NT2/D1 (cell line): ENCODE measurements around the gene PMM1.
"Not testable (repeated sequence)": the region's sequence is repeated elsewhere in the genome, so short reads cannot be mapped to it uniquely, and the experiment has no call there.

Experiments used
- DNase-seq: peaks from one replicate; pipeline ENCODE4 v3.0.0-alpha.2; 2011; ENCODE audit warnings: low read depth, low spot score
- H3K27me3 ChIP-seq: 2 replicates; pipeline ENCODE4 v1.6.0; 2011; ENCODE audit warnings: mild to moderate bottlenecking; ENCODE audit not compliant: insufficient read length, insufficient read depth
- H3K36me3 ChIP-seq: 2 replicates; pipeline ENCODE4 v1.6.1; 2011; ENCODE audit warnings: mild to moderate bottlenecking, low read length, mixed read lengths; ENCODE audit not compliant: insufficient read depth, insufficient read length
- H3K4me1 ChIP-seq: 2 replicates; pipeline ENCODE4 v1.5.1; 2011; ENCODE audit not compliant: insufficient read depth, insufficient read length
- H3K4me3 ChIP-seq: 2 replicates; pipeline ENCODE4 v1.5.1; 2011; ENCODE audit warnings: low read depth; ENCODE audit not compliant: insufficient read length
- H3K9ac ChIP-seq: 2 replicates; pipeline ENCODE4 v1.6.0; 2011; ENCODE audit warnings: low read depth; ENCODE audit not compliant: insufficient read length
- H3K9me3 ChIP-seq: 2 replicates; pipeline ENCODE4 v1.5.1; 2011; ENCODE audit warnings: mild to moderate bottlenecking, low read length; ENCODE audit not compliant: insufficient read depth
- SUZ12 ChIP-seq: IDR thresholded peaks from 2 replicates; pipeline ENCODE4 v1.6.1; 2011; ENCODE audit not compliant: insufficient read length, insufficient read depth; ENCODE audit errors: extremely low read depth
- YY1 ChIP-seq: IDR thresholded peaks from 2 replicates; pipeline ENCODE4 v1.6.1; 2011; ENCODE audit not compliant: insufficient read length, insufficient read depth
- ZNF274 ChIP-seq: IDR thresholded peaks from 2 replicates; pipeline ENCODE4 v1.6.1; 2011; ENCODE audit warnings: mild to moderate bottlenecking, low read depth, low read length

Gene PMM1

GRCh38 chr22:41561788-41562187, 27.9 kb downstream of the PMM1 start:
- TF ChIP-seq YY1, result no peak
- no peak for TF ChIP-seq ZNF274
- TF ChIP-seq SUZ12, result no peak
- Histone ChIP-seq H3K4me3 (peak overlapping the region; percentile 50), H3K9ac (peak overlapping the region; percentile 65), H3K4me1 (peaks cover 22% of the 10 kb centered on the region), H3K9me3 (no peaks in the 10 kb centered on the region), H3K36me3 (no peaks in the 10 kb centered on the region), H3K27me3 (no peaks in the 10 kb centered on the region)
- no peak for DNase-seq

- Histone ChIP-seq H3K4me1 (peaks cover 22% of the 10 kb centered on the region), H3K9me3 (no peaks in the 10 kb centered on the region), H3K9ac (peak overlapping the region; percentile 65), H3K27me3 (no peaks in the 10 kb centered on the region), H3K4me3 (peak overlapping the region; percentile 50), H3K36me3 (no peaks in the 10 kb centered on the region)
- no peak for TF ChIP-seq YY1
- no peak for TF ChIP-seq SUZ12
- no peak for TF ChIP-seq ZNF274
- DNase-seq, result no peak
Observed at GRCh38 chr22:41561335-41561734, 28.3 kb downstream of the PMM1 start.

- TF ChIP-seq YY1, result no peak
- no peak for TF ChIP-seq ZNF274
- TF ChIP-seq SUZ12, result no peak
- no peak for DNase-seq
- no peaks in the 10 kb centered on the region for H3K9me3 ChIP-seq
- no peaks in the 10 kb centered on the region for H3K36me3 ChIP-seq
- no peaks in the 10 kb centered on the region for H3K27me3 ChIP-seq
- peak overlapping the region; percentile 50 for H3K4me3 ChIP-seq
- peaks cover 22% of the 10 kb centered on the region for H3K4me1 ChIP-seq
- H3K9ac ChIP-seq, result no peak overlapping the region
Observed at GRCh38 chr22:41560095-41560471, 29.6 kb downstream of the PMM1 start.

- not testable (repeated sequence) for H3K36me3 ChIP-seq, H3K4me3 ChIP-seq, H3K9me3 ChIP-seq, DNase-seq, H3K9ac ChIP-seq, H3K27me3 ChIP-seq
- H3K4me1 ChIP-seq, result peaks cover 22% of the 10 kb centered on the region
Observed at GRCh38 chr22:41558241-41558630, 31.4 kb downstream of the PMM1 start.

- Histone ChIP-seq H3K4me3 (no peak overlapping the region), H3K36me3 (no peaks in the 10 kb centered on the region), H3K4me1 (peaks cover 18% of the 10 kb centered on the region), H3K9me3 (no peaks in the 10 kb centered on the region), H3K27me3 (no peaks in the 10 kb centered on the region), H3K9ac (no peak overlapping the region)
- no peak for DNase-seq
- TF ChIP-seq SUZ12, result no peak
- no peak for TF ChIP-seq YY1
- no peak for TF ChIP-seq ZNF274
Observed at GRCh38 chr22:41557401-41558240, 32.0 kb downstream of the PMM1 start.

- no peak overlapping the region for H3K9ac ChIP-seq
- no peak for DNase-seq
- H3K9me3 ChIP-seq, result no peaks in the 10 kb centered on the region
- H3K4me3 ChIP-seq, result no peak overlapping the region
- H3K27me3 ChIP-seq, result no peaks in the 10 kb centered on the region
- peaks cover 8% of the 10 kb centered on the region for H3K4me1 ChIP-seq
- TF ChIP-seq YY1, result no peak
- no peak for TF ChIP-seq SUZ12
- no peak for TF ChIP-seq ZNF274
- H3K36me3 ChIP-seq, result no peaks in the 10 kb centered on the region
Observed at GRCh38 chr22:41556561-41556960, 33.1 kb downstream of the PMM1 start.

GRCh38 chr22:41555325-41555982, 34.2 kb downstream of the PMM1 start:
- DNase-seq, result no peak
- no peaks in the 10 kb centered on the region for H3K9me3 ChIP-seq

More at GRCh38 chr22:41555325-41555982, 34.2 kb downstream of the PMM1 start:
- Histone ChIP-seq H3K36me3 (no peaks in the 10 kb centered on the region), H3K4me3 (no peak overlapping the region), H3K4me1 (peaks cover 7% of the 10 kb centered on the region), H3K27me3 (no peaks in the 10 kb centered on the region), H3K9ac (peak overlapping the region; percentile 25)
- TF ChIP-seq ZNF274 (no peak), YY1 (no peak), SUZ12 (no peak)
